GM12891 (cell line): ENCODE data around the gene ZNF791.

Source experiments
- DNase-seq: peaks from one replicate; pipeline ENCODE4 v3.0.0; 2011; ENCODE audit warnings: low spot score; ENCODE audit not compliant: insufficient read length
- FAIRE-seq: peaks from 2 replicates; lab custom pipeline; 2011; peaks lifted over from hg19 to GRCh38; lab: Jason Lieb, UNC
- PAX5 ChIP-seq: IDR thresholded peaks from 2 replicates; pipeline ENCODE4 v1.6.1; 2011; ENCODE audit warnings: low read length, moderate library complexity, mild to moderate bottlenecking; ENCODE audit not compliant: insufficient read depth, severe bottlenecking
- POLR2A ChIP-seq: IDR thresholded peaks from 2 replicates; pipeline ENCODE4 v1.6.1; 2011; ENCODE audit warnings: low read depth, low read length, control low read depth
- POLR2AphosphoS5 ChIP-seq: IDR thresholded peaks from 2 replicates; pipeline ENCODE4 v1.6.1; 2011; ENCODE audit warnings: low read depth, low read length, control low read depth
- POU2F2 ChIP-seq: IDR thresholded peaks from 2 replicates; pipeline ENCODE4 v1.6.1; 2011; ENCODE audit warnings: low read depth, mild to moderate bottlenecking, control low read depth, low read length, moderate library complexity
- SPI1 ChIP-seq: IDR thresholded peaks from 2 replicates; pipeline ENCODE4 v1.6.1; 2011; ENCODE audit warnings: low read depth, low read length, control low read depth
- TAF1 ChIP-seq: IDR thresholded peaks from 2 replicates; pipeline ENCODE4 v1.6.1; 2011; ENCODE audit warnings: low read depth, low read length, control low read depth

Gene ZNF791

DNA sequence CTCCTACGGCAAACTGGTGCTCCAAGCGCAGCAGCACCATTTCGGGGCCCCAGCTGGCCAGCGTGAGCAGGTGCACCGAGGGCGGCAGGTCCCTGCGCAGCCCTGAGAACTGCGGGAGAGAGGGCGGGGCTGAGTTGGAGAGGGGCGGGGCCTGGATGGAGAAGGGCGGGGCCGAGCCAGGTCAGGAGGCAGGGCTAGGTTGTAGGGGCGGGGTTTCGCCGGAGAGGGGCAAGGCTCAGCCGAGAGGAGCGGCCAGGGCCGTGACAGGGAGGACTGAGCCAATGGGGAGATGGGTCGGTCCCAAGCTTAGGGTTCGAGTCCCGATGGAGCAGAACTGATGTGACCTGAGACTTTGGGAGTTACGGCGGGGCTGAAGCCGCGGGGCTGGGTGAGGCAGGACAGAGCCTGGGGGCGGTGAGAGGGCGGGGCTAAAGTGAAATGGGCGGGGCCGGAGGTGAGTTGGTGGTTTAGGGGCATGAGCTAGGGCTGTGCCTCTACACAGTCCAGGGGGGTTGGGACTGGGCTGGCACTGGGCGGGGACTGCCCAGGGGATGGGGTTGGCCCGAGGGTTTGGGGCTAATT lies 36.9 kb downstream of the ZNF791 start:
- TF ChIP-seq TAF1 (no peak), POLR2AphosphoS5 (no peak), POLR2A (no peak), SPI1 (no peak), PAX5 (no peak), POU2F2 (no peak)
- FAIRE-seq: no peak
- DNase-seq: no peak

DNA sequence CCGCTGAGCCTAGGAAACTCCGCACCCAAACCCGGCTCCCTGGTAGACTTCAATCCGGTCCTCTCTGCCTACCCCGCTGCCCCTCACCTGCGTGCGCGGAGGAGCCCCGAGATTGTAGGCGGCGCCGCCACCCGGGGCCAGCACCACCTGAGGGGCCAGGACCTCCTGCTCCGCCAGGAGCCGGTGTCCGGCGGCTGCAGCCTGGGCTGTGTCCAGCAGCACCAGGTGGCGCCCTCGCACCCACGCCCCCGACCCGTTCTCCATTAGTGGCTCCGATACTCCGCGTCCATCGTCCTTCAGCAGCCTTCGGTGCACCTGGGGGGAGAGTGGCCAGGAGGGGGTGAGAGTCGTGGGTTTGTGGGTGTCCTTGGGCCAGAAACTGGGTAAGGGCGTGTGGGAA lies 37.4 kb downstream of the ZNF791 start:
- FAIRE-seq (no peak), DNase-seq (no peak)
- TF ChIP-seq SPI1 (no peak), TAF1 (no peak), PAX5 (no peak), POU2F2 (no peak), POLR2AphosphoS5 (no peak), POLR2A (no peak)

DNA sequence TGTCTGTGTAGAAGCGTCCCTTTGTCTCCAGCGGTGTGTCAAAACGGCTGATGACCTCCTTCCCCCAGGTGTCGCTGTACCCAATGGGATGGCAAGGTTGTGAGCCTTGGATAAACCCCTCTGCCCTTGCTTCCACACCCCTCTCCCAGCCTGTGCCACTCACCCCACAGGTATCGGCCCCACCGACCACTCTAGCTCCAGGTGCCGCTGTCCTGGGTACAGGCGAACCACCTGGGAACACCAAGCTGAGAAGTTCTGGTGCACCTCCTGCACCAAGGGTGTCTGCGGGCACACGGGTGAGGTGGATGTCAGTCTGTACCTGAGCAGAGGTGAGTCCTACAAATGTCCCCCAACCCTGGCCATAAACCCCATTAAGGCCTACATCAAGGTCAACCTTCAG lies 39.2 kb downstream of the ZNF791 start:
- TF ChIP-seq SPI1 (no peak), TAF1 (no peak)
- DNase-seq (no peak), FAIRE-seq (no peak)

- FAIRE-seq: no peak
- no peak for TF ChIP-seq POLR2AphosphoS5
- TF ChIP-seq SPI1: no peak
- TF ChIP-seq PAX5: no peak
- no peak for TF ChIP-seq TAF1
- DNase-seq: no peak
These were observed 41.5 kb downstream of the ZNF791 start for GRCh38 chr19:12652219-12652618.

DNA sequence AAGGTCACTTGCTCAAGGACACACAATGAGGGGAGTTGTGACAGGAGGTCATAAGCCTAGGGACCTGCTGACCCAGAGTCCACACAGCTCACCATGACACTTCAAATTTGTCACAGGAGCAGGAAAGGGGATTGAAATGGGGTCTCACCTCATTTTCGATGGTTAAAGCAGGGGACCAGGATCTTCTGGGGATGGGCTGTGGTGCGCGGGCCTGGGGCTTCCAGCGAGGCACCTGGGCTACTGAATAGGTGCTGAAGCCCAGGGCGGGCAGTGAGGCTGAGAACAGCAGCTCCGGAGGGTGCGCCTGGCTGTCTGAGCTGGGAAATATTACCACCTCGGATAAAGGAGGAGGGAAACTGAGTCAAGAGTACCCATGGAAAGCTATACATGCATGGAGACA lies 44.8 kb downstream of the ZNF791 start:
- no peak for DNase-seq
- no peak for FAIRE-seq
- TF ChIP-seq POLR2A (0 out of 2 replicates have a peak, but pooled peaks have one; percentile 34), TAF1 (no peak)

GRCh38 chr19:12656899-12657571 lies 46.3 kb downstream of the ZNF791 start:
- DNase-seq (no peak), FAIRE-seq (no peak)
- no peak for TF ChIP-seq PAX5
- no peak for TF ChIP-seq POLR2AphosphoS5
- TF ChIP-seq TAF1: no peak
- TF ChIP-seq POU2F2: no peak
- no peak for TF ChIP-seq SPI1
- no peak for TF ChIP-seq POLR2A

DNA sequence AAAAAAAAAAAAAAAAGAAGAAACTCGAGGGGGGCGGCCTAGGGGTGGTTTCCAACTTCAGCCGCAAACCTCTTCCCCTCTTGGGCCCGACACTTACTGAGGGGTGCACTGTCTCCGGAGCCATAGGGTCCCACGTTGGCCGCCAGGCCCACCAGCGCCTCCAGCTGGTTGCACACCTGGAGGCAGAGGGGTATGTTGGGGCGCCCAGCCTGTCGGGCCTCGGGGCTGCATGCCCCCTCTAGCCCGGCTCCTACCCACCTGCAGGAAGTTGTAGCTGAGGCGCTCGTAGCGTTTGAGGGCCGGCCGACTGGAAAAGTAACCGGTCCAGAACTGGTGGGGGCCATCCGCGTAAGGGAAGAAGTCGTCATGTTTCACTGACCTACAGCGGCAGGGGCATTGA lies 47.2 kb downstream of the ZNF791 start:
- DNase-seq (no peak), FAIRE-seq (no peak)
- TF ChIP-seq PAX5 (no peak), SPI1 (no peak), POU2F2 (no peak), POLR2AphosphoS5 (no peak), POLR2A (no peak), TAF1 (no peak)

- FAIRE-seq (no peak), DNase-seq (no peak)
- TF ChIP-seq PAX5 (no peak), TAF1 (no peak), POLR2A (no peak), POLR2AphosphoS5 (no peak), POU2F2 (no peak), SPI1 (no peak)
These were observed 50.3 kb downstream of the ZNF791 start for GRCh38 chr19:12660980-12661379.

GRCh38 chr19:12664406-12665280 lies 53.9 kb downstream of the ZNF791 start:
- FAIRE-seq: peak; percentile 66
- no peak for DNase-seq
- TF ChIP-seq TAF1 (no peak), POU2F2 (no peak), POLR2AphosphoS5 (no peak), POLR2A (no peak), PAX5 (no peak), SPI1 (no peak)

DNA sequence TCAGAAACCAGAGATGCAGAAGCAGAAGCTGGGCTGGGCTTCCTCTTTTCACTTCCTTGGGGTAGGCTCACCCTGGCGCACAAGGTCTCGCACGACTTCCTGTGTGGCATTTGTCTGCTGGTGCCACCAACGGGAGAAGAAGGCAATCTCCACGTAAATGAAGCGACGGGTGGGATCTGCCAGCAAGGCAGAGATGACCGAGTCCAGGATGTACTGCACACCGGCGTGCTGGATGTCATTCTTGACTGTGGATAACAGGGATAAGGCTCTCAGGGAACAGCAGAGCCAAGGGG lies 54.5 kb downstream of the ZNF791 start:
- peak; percentile 76 for DNase-seq
- TF ChIP-seq POLR2A: no peak; the same call in 1 of the 2 replicates
- peak; percentile 58; the same call in 1 of the 2 replicates for TF ChIP-seq POLR2AphosphoS5
- TF ChIP-seq SPI1: peak; percentile 97
- FAIRE-seq: peak; percentile 95
